Tongue (tissue), 2 donors: ENCODE measurements around the gene MAD2L2. TPM values are rescaled to one million over a fixed set of nuclear protein-coding genes. Genes with fewer than 3 reads are reported as not detected.

Experiments used
- DNase-seq: peaks from one replicate; pipeline ENCODE4 v3.0.0-alpha.2; 2015
- total RNA-seq: library from RNA; depleted of rRNA; stranded (reverse); fragments of >200 nt; gene quantifications from one replicate; pipeline ENCODE4 v1.2.3, GENCODE V29; 2014

The MAD2L2 gene
- total RNA-seq, 1 donor from 2014 or later = 33.5 TPM

GRCh38 chr1:11653101-11653860, 27.7 kb downstream of the MAD2L2 start:
- no peak for DNase-seq

GRCh38 chr1:11652203-11652780, 28.7 kb downstream of the MAD2L2 start:
- no peak for DNase-seq

GRCh38 chr1:11651017-11651416, 29.9 kb downstream of the MAD2L2 start:
- no peak for DNase-seq

DNA sequence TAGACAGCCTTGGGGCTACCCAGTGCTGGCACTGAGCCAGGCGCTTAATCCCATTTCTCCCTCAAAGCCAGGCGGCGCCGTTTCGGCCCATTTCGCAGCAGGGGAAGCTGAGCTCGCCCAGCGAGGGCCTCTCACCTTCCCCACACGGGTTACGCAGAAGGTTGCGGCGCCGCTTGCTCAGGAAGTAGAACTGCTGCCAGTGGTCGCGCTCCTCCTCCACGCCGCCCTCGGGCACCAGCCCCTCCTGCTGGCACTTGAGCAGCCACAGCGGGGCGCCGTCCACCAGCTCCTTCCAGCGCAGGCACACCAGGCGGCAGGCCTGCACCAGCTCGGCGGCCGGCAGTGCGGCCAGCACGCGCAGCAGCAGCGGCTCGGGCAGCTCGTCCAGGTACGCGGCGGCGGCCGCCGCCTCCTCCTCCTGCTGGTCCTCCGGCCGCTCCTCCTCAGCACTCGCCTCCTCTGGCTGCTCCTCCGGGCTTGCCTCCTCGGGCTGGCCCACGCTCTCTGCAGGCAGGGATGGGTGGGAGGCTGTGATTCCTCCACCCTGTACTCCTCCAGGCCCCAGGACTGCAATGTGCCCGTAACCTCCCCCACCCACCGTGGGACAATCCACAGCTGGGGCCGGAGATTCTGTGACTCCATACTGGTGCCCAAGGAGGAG, 30.5 kb downstream of the MAD2L2 start:
- peak; percentile 61 for DNase-seq

DNA sequence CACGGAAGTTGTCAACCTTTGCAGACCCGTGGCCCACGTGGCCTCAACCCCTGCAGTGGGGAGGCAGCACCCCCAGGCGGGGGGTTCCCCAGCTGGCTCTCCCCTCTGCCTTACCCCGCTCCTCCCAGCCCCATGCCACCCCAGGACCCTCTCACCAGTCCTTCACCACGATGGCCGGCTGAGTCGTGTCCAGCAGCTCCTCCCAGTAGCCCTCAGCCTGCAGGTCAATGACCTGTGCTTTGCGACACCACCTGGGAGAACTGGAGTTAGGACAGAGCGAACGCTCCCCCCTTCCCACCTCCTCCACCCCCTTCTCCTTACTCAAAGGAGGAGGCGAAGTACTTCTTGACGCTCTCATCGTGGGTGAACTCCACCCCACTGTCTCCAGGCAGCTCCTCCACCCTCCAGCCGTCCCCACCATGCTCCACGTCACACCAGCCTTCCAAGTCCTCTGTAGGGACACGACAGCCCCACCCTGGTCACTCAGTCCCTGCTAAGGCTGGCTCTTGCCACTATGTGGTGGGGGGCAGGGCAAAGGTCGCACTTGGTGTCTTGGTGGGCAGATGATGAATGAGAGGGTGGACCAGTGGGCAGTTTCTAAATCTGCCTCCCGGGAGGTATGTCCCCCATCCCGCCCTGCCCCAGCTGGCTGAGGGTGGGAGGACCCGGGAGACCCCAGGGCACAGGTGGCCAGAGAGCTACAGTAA, 31.2 kb downstream of the MAD2L2 start:
- DNase-seq = no peak

DNA sequence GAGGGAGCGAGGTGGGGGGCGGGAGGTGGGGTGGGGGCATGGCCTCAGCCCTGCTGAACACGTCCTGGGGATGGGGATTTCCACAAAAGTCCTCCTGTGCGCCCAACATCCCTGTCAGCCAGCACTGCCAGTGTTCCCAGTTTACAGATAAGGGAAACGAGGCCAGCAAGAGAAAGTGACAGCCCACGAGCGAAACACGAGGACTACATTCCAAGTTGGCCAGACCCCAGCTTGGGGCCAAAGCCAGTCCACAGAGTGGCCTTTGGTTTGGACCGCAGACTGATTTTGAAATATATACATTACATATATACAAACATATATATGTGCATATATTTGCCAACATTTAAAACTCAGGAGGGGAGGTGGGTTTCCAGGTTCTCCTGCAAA, 31.7 kb downstream of the MAD2L2 start:
- DNase-seq = no peak

DNA sequence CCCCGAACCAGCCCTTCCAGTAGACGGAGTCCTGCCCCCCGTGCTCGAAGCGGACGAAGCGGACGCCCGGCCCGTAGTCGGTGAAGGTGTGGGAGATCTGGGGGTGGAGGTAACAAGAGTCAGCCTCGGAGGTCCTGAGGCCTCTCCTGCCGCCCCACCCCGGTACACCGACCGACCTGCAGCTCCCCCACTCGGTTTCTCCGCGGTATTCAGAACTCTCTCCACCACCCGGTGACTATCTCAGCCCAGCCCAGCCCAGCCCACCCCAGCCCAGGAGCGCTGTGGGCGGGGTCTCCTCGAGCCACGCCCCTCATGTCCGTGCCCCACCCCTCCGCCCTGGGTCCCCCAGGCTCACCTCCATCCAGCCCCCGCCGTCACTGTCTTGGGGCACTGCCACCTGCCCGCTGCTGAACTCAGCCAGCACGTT, 32.2 kb downstream of the MAD2L2 start:
- DNase-seq = no peak

DNA sequence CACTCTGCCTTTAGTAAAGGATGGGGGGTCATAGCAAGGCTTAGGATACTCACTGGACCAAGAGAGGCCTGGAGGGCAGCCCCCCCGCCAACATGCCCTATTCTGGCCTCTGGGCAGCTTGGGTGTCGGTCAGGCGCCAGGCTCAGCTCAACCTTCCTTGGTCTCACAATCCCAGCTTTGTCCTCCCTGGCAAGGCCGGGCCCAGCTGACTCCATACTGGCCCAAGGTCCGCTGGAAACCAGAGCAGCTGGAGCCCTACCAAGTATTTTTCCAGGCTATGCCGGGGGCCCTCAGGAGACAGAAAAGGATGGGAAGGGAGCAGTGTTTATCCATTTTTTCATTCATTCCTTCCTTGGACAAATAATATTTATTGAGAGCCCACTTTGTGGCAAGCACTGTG, 32.9 kb downstream of the MAD2L2 start:
- DNase-seq = no peak

DNA sequence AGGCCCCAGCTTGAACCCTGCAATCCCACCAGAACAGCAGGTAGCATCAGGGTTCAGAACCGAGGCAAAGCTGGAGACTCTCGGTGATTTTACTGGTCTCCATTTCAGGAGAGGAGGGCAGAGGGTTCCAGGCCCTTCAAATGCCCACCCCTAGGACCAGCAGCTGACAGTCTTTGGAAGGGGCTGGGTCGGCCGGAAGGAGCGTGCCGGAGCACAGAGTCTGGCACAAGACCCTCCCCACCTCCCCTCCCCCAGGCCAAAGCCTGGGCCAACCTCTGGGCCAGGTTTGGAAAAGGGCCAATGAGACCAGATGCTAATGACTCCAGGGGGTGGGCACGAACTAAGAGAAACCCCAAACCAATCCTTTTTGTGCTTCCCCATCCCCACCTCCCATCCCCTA, 33.6 kb downstream of the MAD2L2 start:
- DNase-seq = no peak

DNA sequence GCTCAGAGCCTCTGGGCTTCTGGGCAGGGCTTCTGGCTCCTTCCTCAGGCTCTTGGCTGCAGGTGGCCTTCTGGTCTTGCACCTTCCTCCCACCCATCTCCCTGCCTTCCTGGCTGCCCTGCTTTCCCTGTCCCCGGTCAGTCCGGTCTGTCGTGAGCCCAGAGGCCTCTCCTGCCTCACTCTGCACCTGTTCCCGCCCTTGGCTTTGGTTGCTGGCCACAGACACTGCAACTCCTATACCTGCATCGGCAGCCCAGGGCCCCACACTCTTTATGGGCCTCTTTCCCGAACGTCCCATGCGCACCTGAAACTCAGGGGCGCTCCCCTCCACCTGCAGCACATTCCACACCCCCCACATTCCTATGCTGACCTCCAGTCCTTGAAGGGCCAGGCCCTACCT, 34.6 kb downstream of the MAD2L2 start:
- DNase-seq = no peak

- DNase-seq = peak; percentile 90
Measured at GRCh38 chr1:11645670-11646265, 35.2 kb downstream of the MAD2L2 start.

DNA sequence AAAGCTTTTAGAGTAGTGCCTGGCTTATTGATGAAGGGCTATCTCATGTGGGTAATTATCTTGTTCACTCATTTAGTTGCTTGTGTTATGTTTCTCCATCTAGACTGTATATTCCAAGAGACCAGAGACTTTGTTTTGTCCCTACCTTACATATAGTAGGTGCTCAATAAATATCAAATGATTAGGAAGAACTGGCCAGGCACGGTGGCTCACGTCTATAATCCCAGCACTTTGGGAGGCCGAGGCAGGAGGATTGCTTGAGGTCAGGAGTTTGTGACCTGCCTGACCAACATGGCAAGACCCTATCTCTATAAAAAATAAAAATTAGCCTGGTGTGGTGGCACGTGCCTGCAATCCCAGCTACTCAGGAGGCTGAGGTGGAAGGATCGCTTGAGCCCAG, 35.7 kb downstream of the MAD2L2 start:
- DNase-seq = no peak

GRCh38 chr1:11643782-11644181, 37.2 kb downstream of the MAD2L2 start:
- DNase-seq = no peak

DNA sequence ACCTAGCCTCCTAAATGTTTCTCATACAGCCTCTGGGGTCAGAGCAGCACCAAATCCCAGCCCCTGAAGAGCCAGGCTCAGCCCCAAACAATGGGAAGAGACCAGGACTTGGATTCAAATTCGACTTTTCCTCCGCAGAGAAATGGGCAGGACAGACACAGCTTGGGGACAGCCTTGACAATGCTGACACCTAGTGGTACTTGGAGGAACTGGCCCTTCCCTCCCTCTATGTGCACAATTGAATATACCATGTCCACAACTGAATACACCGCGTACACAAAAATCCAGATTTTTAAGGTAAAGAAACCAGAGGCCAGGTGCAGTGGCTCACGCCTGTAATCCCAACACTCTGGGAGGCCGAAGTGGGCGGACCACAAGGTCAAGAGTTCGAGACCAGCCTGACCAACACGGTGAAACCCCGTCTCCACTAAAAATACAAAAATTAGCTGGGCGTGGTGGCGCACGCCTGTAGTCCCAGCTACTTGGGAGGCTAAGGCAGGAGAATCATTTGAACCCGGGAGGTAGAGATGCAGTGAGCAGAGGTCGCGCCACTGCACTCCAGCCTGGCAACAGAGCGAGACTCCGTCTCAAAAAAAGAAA, 38.4 kb downstream of the MAD2L2 start:
- DNase-seq = peak; percentile 82

DNA sequence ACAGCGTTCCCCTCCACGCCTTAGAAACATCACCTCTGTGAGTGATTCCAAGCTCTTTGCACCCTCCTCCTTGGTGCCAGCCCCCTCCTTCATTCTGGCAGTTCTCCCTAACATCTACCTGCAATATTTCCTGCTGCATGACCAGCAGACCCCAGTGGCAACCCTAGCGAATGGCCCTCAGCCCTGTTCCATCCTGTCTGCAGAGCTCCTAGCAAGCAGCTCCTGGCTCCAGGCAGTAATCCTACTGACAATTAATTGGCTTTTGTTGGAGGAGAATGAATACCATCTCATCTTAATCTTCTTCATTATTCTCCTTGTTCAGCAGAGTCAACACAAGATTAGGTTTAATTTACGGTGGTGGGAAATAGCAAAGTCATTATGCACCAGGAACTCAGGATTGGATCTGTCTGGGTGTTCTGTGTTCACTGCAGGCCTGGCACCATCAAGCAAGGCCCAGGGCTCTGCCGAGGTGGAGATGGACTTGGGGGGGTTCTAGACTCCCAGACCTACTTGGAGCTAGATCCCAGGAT, 39.1 kb downstream of the MAD2L2 start:
- no peak for DNase-seq

- DNase-seq = no peak
Measured at GRCh38 chr1:11640944-11641343, 40.0 kb downstream of the MAD2L2 start.

- DNase-seq = no peak
Measured at GRCh38 chr1:11640101-11640500, 40.8 kb downstream of the MAD2L2 start.

GRCh38 chr1:11639372-11639771, 41.6 kb downstream of the MAD2L2 start:
- no peak for DNase-seq

DNA sequence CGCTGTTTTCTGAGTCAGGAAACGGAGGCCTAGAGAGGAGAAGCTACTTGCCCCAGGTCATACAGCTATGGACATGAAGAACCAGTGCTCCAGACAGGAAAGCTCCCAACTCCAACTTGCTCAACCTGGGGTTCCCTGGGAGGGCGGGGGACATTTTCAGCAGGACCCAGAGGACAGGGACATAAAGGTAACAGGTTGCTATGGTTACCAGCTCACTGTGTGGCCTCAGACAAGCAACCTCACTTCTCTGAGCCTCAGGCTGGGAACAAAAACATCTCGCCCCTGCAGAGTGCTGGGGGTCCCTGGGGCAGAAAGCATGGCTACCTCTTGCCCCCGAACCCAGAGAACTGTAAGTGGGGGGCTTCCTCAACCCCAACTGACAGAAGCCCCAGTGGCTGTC, 42.8 kb downstream of the MAD2L2 start:
- DNase-seq = no peak

DNA sequence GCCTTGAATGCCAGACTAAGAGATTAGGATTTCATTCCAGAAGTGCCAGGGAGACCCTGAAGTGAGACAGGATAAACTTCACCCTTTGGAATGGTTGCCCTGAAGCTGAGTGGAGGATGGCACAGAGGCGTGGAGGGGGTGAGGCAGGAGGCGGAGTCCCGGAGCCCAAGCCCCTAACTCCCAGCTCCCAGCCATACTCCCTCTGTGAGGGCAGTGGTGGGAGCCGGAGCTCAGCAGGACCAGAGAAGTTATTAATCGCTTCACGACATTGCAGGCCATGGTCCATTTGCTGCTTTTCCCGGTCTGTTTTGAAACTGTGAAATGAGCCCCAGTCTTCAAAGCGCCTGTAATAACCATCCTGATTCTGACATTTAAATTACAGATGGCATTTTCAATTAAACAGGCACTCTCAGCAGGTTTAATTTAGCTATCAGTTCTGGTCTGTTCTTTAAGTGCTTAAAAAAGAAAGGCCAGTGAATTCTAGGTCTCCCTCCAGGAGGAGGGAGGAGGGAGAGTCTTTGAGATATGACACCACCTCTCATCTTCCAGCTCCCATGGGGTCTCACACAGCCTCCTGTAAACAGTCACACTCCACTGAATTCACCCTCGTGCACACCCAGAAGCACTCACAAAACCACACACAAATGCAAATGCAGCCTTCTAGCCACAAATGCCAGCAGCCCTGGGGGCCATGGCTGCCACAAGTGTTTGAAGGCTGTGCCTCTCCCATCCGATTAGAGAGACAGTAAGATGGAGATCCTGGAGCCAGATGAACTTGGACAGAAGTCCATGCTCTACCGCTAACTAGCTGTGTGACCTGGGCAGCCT, 46.4 kb downstream of the MAD2L2 start:
- DNase-seq = no peak
